ENCODE measurements around the gene ARHGAP15. TPM values are rescaled to one million over a fixed set of nuclear protein-coding genes. Genes with fewer than 3 reads are reported as not detected.

The ARHGAP15 gene
- total RNA-seq, 1 donor from 2014 or later: 2.6 TPM

GRCh38 chr2:143601828-143602227, 472.6 kb downstream of the ARHGAP15 start:
- ATAC-seq: no peak

- ATAC-seq: no peak
Measured at GRCh38 chr2:143603035-143603655, 473.9 kb downstream of the ARHGAP15 start.

DNA sequence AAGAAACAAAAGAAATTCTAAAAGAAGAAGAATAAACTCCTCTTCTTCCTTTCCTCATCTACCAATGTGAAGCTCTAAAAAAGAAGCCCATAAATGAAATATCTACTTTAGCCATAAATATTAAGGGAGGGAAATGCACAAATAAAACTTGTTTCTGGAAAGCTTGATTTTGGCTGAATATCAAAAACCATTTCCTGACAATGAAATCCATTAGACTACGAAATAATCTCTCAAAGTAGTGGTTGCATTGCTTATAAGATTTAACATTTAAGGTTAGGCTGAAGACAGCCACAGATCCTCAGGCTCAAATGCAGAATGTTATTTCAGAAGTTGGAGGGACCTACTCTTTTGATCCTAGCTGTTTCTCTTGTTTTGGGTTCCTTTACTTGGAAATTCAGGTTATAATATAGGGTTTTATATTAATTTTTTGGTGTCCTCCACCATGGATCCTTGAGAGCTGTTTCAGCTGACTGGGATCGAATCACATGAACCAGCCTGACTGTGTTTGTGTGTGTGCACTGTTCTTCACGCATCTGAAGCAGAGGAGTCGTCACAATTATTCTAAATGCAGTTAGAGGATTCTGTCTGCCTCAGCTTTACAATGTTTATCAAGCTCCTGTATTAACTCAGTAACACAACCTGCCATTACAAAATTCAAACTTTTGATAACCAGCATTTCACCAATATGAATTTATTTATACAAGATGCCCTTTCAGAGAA, 474.8 kb downstream of the ARHGAP15 start:
- no peak for ATAC-seq

- ATAC-seq: no peak
Measured at GRCh38 chr2:143604566-143604959, 475.3 kb downstream of the ARHGAP15 start.

- no peak for ATAC-seq
Measured at GRCh38 chr2:143607231-143608062, 478.2 kb downstream of the ARHGAP15 start.

- ATAC-seq: no peak
Measured at GRCh38 chr2:143608063-143608423, 478.8 kb downstream of the ARHGAP15 start.

- no peak for ATAC-seq
Measured at GRCh38 chr2:143608758-143609157, 479.5 kb downstream of the ARHGAP15 start.

GRCh38 chr2:143611336-143611735, 482.1 kb downstream of the ARHGAP15 start:
- ATAC-seq: no peak

DNA sequence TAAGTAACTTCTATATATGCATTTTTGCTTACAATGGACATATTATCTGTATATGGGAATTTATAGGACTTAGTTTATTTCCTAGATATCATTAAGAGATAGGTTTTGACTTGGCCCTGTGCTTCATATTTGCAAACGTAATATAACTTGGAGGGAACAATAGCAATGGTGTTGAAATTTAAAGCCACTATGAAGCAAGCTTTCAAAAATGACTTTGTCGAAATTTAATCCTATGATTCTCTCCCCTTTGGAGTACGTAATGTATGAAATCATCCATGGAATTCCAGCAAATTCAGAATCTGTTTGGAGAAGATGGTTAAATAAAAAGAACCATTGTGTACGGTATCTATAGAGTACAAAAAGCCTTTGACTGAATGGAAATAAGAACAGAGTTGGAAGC, 486.3 kb downstream of the ARHGAP15 start:
- ATAC-seq: no peak

DNA sequence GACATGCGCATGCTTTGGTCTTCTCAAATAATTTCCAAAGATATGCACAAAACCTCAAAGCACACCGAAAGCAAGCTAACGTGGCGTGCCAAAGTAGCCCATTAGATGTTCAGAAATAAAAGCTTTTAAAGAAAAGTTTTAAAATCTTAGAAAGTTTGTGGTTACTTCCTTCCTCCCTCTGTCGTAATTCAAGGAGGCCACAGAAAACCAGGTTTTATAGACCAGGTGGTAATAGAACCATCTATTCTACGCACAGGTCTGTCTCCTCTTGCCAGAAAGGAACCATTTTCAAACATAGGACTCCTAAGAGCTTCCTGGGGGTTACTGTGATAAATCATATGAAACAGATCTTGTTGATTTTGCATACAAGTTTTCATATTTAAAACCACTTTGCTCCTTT, 487.2 kb downstream of the ARHGAP15 start:
- no peak for ATAC-seq

DNA sequence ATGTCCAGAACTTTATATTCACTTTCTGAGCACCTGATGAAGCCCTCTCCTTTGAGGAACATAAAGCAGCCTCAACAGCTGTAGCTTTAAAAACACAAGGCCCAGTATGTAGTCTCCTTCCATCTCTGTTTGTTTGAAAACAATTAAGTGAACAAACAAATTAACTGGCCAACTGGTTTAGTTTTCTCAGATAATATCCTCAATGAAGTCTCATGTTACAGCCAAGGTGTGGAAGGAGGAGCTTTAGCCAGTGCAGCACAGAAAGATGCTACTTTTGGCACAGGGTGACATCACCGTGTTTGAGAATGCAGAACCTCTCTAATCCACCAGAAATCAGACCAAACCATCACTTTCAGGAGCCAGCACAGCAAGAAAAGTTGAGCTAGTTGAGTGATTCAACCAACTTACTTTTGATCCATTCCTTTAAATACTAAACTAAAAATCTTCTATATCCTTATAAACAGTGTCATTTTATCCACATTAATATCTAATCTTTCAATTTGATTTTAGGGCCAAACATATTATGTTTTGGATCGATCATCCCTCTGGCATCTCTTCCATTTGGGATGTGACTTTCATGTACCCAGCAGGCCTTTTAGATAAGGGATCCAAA, 488.7 kb downstream of the ARHGAP15 start:
- no peak for ATAC-seq

DNA sequence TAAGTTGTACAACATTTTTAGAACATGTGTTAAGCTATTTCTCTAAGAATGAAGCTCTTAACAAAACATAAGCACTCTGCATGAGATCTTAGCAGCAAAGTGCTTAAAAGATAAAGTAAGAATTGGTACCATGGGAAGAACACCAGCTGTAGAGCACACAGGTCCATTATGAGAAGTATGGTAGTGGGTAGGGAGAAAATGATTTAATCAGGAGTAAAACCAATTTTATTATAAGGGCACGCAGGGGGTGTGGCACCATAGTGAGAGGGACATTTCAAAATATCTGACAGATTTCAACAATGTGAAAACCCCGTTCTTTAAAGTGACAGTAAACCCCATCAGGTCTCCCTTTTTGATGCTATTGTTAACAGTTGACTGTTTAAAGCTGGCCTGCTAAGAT, 492.9 kb downstream of the ARHGAP15 start:
- ATAC-seq: no peak

- ATAC-seq: no peak
Measured at GRCh38 chr2:143623231-143623908, 494.2 kb downstream of the ARHGAP15 start.

DNA sequence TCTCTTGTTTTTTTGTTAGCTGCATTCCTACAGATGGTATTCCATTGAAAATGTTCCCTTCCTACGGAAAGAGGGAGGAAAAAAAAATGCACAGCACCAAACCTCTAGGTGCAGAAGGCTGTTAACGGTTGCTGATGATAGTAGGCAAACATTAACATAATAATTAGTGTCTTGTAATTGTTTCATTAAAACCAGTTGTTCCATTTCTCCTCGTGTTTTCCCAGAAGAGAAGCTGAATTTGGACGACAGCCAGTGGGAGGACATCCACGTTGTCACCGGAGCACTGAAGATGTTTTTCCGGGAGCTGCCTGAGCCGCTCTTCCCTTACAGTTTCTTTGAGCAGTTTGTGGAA, 494.7 kb downstream of the ARHGAP15 start:
- no peak for ATAC-seq

DNA sequence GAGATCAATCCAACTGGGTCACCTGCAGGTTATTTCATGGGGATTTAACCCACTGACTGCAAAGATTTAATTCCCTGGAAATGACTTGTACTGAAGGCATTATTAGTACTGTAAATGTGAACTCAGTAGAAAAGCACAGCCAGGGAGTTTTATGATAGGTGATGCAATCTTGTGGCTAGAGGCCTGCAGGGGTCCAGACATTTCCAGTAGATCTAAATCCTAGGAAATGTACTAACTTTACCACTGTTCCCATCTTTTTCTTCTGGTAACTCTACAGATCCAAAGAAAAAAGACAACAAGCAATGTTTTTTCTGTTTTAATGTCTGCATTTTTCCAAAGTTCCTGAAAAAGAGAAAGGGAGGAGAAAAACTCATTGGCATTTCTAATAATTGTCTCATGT, 500.1 kb downstream of the ARHGAP15 start:
- ATAC-seq: no peak

DNA sequence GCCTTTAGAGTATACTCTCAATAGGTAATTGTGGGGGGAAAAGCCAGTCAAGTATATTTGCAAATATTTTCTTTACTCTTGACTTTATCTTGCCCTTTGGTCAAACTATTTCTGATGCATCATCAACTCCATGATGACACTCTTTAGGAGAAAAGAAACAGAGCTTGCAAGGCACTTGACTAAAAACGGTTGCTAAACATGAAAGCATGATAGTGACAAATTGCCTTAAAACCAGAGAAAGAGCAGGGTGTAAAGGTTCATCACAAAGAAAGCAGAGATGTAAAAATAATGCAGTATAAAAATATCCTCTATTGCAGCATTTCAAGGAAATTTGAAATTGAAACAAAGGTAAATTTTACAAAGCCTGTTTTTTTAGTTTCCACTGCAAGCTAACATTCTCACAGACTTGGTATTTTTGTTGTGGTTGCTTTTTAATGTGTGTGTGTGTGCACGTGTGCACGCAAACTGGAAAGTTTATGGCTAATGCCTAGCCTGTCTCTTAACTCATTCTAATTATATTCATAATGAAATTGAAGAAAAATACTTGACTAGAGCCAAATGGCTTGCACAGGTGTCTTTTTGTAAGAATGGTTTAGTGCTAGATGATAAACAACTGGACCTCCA, 503.6 kb downstream of the ARHGAP15 start:
- ATAC-seq: no peak

- ATAC-seq: no peak
Measured at GRCh38 chr2:143633419-143633818, 504.2 kb downstream of the ARHGAP15 start.

DNA sequence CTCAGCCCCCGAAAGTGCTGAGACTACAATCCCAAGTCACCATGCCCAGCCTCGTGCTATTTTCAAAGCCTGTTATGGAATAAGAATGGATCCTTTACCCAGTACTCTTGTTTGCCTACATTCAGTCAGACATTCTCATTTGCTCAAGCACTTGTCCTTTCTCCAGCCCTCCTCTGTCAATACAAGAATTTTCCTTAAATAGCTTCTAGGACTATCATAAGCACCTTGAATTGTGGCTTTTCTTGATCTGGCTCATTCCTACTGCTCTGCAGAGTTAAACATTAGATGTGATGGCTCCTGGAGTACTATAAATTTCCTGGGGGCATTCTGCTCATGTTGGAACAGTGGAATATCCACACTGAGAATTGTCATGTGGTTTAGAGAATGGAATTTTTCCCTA, 506.1 kb downstream of the ARHGAP15 start:
- ATAC-seq: no peak

DNA sequence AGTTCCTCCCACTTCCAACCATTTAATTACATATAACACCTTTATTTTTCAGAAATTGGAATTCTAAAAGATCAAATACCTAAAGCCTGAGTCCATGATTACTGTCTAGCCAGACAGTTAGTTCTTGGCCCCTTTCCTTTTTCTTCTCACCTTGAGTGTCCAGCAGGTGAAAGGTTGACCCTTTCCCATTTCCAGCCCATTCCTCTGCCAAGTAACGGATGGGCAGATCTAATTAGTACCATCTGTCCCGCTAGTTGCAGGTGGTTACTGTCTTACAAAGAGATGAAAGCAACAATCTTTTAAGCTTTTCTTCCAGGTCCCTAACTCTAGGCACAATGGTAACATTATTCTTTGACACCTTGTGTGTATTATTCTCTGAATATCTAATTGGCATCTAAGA, 506.7 kb downstream of the ARHGAP15 start:
- ATAC-seq: no peak

GRCh38 chr2:143640826-143641225, 511.6 kb downstream of the ARHGAP15 start:
- ATAC-seq: no peak

GRCh38 chr2:143645921-143646645, 516.9 kb downstream of the ARHGAP15 start:
- ATAC-seq: no peak
